PFSK-1 (cell line): ENCODE measurements around the gene BMP2.

Source experiments
- FOXP2 ChIP-seq: optimal IDR thresholded peaks from 2 replicates; pipeline ENCODE3; 2011; ENCODE audit warnings: borderline replicate concordance, control low read depth, inconsistent platforms; ENCODE audit not compliant: insufficient read depth; ENCODE audit errors: extremely low read length, extremely low read depth
- POLR2AphosphoS5 ChIP-seq: IDR thresholded peaks from 2 replicates; pipeline ENCODE4 v1.6.1; 2012; ENCODE audit warnings: low read depth, mild to moderate bottlenecking, control low read depth, low read length, moderate library complexity
- SIN3A ChIP-seq: IDR thresholded peaks from 2 replicates; pipeline ENCODE4 v1.6.1; 2012; ENCODE audit warnings: mild to moderate bottlenecking, low read length, moderate library complexity, borderline replicate concordance; ENCODE audit not compliant: insufficient read depth
- TAF1 ChIP-seq: IDR thresholded peaks from 2 replicates; pipeline ENCODE4 v1.6.1; 2012; ENCODE audit warnings: low read length, control low read depth, borderline replicate concordance; ENCODE audit not compliant: insufficient read depth
- TF ChIP-seq, protein P1 (sequence below), 2 experiments: IDR thresholded peaks; 2 replicates each; pipeline versions ENCODE4 v1.6.1 to v1.8.0; 2011 to 2012; ENCODE audit warnings: low read depth in 2 of 2, low read length in 2 of 2, control low read depth in 1 of 2, inconsistent platforms in 1 of 2, mild to moderate bottlenecking in 1 of 2, moderate library complexity in 1 of 2; ENCODE audit not compliant: insufficient read depth in 1 of 2

Gene BMP2

GRCh38 chr20:6769903-6770785 lies 2.7 kb downstream of the BMP2 start:
- TF ChIP-seq POLR2AphosphoS5 (no peak), FOXP2 (no peak), SIN3A (no peak), TAF1 (no peak)
- TF ChIP-seq, protein P1, sequence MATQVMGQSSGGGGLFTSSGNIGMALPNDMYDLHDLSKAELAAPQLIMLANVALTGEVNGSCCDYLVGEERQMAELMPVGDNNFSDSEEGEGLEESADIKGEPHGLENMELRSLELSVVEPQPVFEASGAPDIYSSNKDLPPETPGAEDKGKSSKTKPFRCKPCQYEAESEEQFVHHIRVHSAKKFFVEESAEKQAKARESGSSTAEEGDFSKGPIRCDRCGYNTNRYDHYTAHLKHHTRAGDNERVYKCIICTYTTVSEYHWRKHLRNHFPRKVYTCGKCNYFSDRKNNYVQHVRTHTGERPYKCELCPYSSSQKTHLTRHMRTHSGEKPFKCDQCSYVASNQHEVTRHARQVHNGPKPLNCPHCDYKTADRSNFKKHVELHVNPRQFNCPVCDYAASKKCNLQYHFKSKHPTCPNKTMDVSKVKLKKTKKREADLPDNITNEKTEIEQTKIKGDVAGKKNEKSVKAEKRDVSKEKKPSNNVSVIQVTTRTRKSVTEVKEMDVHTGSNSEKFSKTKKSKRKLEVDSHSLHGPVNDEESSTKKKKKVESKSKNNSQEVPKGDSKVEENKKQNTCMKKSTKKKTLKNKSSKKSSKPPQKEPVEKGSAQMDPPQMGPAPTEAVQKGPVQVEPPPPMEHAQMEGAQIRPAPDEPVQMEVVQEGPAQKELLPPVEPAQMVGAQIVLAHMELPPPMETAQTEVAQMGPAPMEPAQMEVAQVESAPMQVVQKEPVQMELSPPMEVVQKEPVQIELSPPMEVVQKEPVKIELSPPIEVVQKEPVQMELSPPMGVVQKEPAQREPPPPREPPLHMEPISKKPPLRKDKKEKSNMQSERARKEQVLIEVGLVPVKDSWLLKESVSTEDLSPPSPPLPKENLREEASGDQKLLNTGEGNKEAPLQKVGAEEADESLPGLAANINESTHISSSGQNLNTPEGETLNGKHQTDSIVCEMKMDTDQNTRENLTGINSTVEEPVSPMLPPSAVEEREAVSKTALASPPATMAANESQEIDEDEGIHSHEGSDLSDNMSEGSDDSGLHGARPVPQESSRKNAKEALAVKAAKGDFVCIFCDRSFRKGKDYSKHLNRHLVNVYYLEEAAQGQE (IDR thresholded peaks at IDR 0.05; ENCODE audit: insufficient read depth in 1 of 2, low read depth in 2 of 2, low read length in 2 of 2), result no peak

DNA sequence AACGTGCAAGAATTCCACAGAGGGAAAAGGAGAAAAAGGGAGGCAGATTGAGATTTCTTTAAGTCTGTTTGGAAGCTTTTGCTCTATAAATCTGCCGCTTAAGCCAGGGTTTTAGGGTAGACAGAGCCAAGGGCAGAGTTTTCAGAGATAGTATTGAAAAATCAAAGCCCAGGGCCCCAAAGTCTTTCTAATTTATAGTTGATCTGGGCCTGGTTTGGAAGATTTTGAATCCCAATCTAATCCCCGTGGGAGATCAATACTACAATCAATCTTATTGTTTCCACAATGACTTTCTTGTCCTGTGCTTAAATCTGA lies 3.3 kb downstream of the BMP2 start:
- TF ChIP-seq SIN3A (no peak), POLR2AphosphoS5 (no peak), FOXP2 (no peak), TAF1 (no peak)
- TF ChIP-seq, protein P1 (IDR thresholded peaks at IDR 0.05; ENCODE audit: insufficient read depth in 1 of 2, low read depth in 2 of 2, low read length in 2 of 2), result no peak

- TF ChIP-seq FOXP2 (no peak), SIN3A (no peak), TAF1 (no peak), POLR2AphosphoS5 (no peak)
- TF ChIP-seq, protein P1 (IDR thresholded peaks at IDR 0.05; ENCODE audit: insufficient read depth in 1 of 2, low read depth in 2 of 2, low read length in 2 of 2), result no peak
Observed at GRCh38 chr20:6780433-6781190, 13.1 kb downstream of the BMP2 start.

- no peak for TF ChIP-seq POLR2AphosphoS5
- no peak for TF ChIP-seq FOXP2
- TF ChIP-seq, protein P1 (IDR thresholded peaks at IDR 0.05; ENCODE audit: insufficient read depth in 1 of 2, low read depth in 2 of 2, low read length in 2 of 2), result no peak
- TF ChIP-seq SIN3A, result no peak
- no peak for TF ChIP-seq TAF1
Observed at GRCh38 chr20:6783752-6784151, 16.3 kb downstream of the BMP2 start.
